Left lung (tissue), 14 donors: ENCODE results near the gene OBP2B. TPM values are rescaled to one million over a fixed set of nuclear protein-coding genes. Genes with fewer than 3 reads are reported as not detected.
A peak's percentile ranks its signal among the peaks of the same experiment; 100 is the strongest.
"Not testable (repeated sequence)": the region's sequence is repeated elsewhere in the genome, so short reads cannot be mapped to it uniquely, and the experiment has no call there.

Source experiments
- ATAC-seq: fragments of 200-7000 bp; cut with Tn5 transposase; one replicate; pipeline ENCODE4 v1.9.1; 2020; ENCODE audit warnings: moderate library complexity
- DNase-seq, 4 donors: peaks; one replicate each; pipeline ENCODE4 v3.0.0-alpha.2; 2013 to 2020
- H3K27ac ChIP-seq, 2 donors: fragments of 200-600 bp; sonication (generic) in 1 of 2; one replicate each; pipeline versions ENCODE4 v1.5.0 to v1.8.0; 2020 to 2021
- H3K27me3 ChIP-seq, 2 donors: fragments of 200-600 bp; sonication (generic) in 1 of 2; one replicate each; pipeline versions ENCODE4 v1.5.0 to v1.8.0; 2020 to 2021
- H3K36me3 ChIP-seq, 2 donors: fragments of 200-600 bp; sonication (generic) in 1 of 2; one replicate each; pipeline versions ENCODE4 v1.5.0 to v1.8.0; 2020 to 2021
- H3K4me1 ChIP-seq, 2 donors: fragments of 200-600 bp; one replicate each; pipeline ENCODE4 v1.8.0; 2021
- H3K4me3 ChIP-seq, 2 donors: fragments of 200-600 bp; sonication (generic) in 1 of 2; one replicate each; pipeline versions ENCODE4 v1.5.0 to v1.8.0; 2020 to 2021; ENCODE audit warnings: mild to moderate bottlenecking in 1 of 2
- H3K9me3 ChIP-seq, 2 donors: fragments of 200-600 bp; sonication (generic) in 1 of 2; one replicate each; pipeline versions ENCODE4 v1.5.0 to v1.8.0; 2020 to 2021
- CTCF ChIP-seq, 2 donors: fragments of 200-600 bp; sonication (generic) in 1 of 2; IDR thresholded peaks; one replicate each; pipeline versions ENCODE4 v1.5.0 to v1.8.0; 2021; ENCODE audit warnings: antibody characterized with exemption in 2 of 2
- intact Hi-C, 2 donors: fragments of 100-400 bp; cut with DNase I; formaldehyde crosslinking; loops; one replicate each; pipeline versions ENCODE4 v1.11.2 to v1.14.2; 2022
- long read RNA-seq, 12 donors: library from polyadenylated mRNA in 2 of 12; unstranded in 2 of 12; transcript quantifications; one replicate each; pipeline ENCODE4 v2.0.0 and lab custom pipeline, GENCODE V29; 2019 to 2026
- polyA plus RNA-seq, 6 donors: library from polyadenylated mRNA; unstranded; fragments of 120-200 nt; gene quantifications; one replicate each; pipeline ENCODE4 v1.2.1, GENCODE V29; 2013; ENCODE audit not compliant: insufficient read length in 6 of 6
- total RNA-seq, 2 donors: library from RNA; stranded (reverse); fragmentation: NEBNext Ultra II Directional; extraction: Animal tissue kit (Norgen Biotek cat#: 25700); gene quantifications; one replicate each; pipeline ENCODE4 v1.2.1, GENCODE V29; 2021
- donor health status: DM: no; HTN: yes; CAD: no.
- donor health status: DM: no; HTN: no; CAD: no.

OBP2B gene
- total RNA-seq (not detected), polyA plus RNA-seq (not detected)
- long read RNA-seq, donor 1 = 0 reads
- long read RNA-seq, donor 2 = 0 reads
- long read RNA-seq, donor 3 = 0 reads
- long read RNA-seq, donor 4 = 0 reads
- long read RNA-seq, donor 5 = 0 reads
- long read RNA-seq, donor 6 = 0 reads
- long read RNA-seq, donor 7 = 0 reads
- long read RNA-seq, donor 8 = 0 reads
- long read RNA-seq, donor 9 = 0 reads
- long read RNA-seq, donor 10 = 0 reads
- long read RNA-seq, donor 11 = 0 reads
- long read RNA-seq, donor 12 = 0 reads

- H3K27ac ChIP-seq, intact Hi-C loops, H3K9me3 ChIP-seq, H3K4me3 ChIP-seq, H3K36me3 ChIP-seq, ATAC-seq, H3K4me1 ChIP-seq: not testable (repeated sequence)
- H3K27me3 ChIP-seq = peaks cover 0 to 53% of the 10 kb centered on the region in 2 donors
- peak in 1 of 4 donors; percentile 40 for DNase-seq
Measured at GRCh38 chr9:133208880-133209300, at the start of gene OBP2B. TSS of gene OBP2B (minus strand) at chr9:133209250. CDS start at chr9:133209199, 51 bp downstream.

GRCh38 chr9:133258061-133259015, 49.3 kb upstream of the OBP2B start:
- no peaks in the 10 kb centered on the region for H3K4me1 ChIP-seq
- no peaks in the 10 kb centered on the region for H3K9me3 ChIP-seq
- ATAC-seq (peak; percentile 20), DNase-seq (no peak)
- intact Hi-C loops = no loop called here
- H3K27ac ChIP-seq = no peak overlapping the region
- TF ChIP-seq CTCF (IDR thresholded peaks at IDR 0.05) = no peak
- no peaks in the 10 kb centered on the region for H3K27me3 ChIP-seq
- no peak overlapping the region for H3K4me3 ChIP-seq
- no peaks in the 10 kb centered on the region for H3K36me3 ChIP-seq

GRCh38 chr9:133257465-133257956, 48.5 kb upstream of the OBP2B start:
- no peaks in the 10 kb centered on the region for H3K36me3 ChIP-seq
- intact Hi-C loops = no loop called here
- H3K27ac ChIP-seq = no peak overlapping the region
- no peak for TF ChIP-seq CTCF (IDR thresholded peaks at IDR 0.05)
- H3K4me1 ChIP-seq = peaks cover 0 to 2% of the 10 kb centered on the region in 2 donors
- DNase-seq (no peak), ATAC-seq (no peak)
- H3K4me3 ChIP-seq = no peak overlapping the region
- no peaks in the 10 kb centered on the region for H3K9me3 ChIP-seq
- no peaks in the 10 kb centered on the region for H3K27me3 ChIP-seq

- no peak for DNase-seq
- H3K36me3 ChIP-seq = no peaks in the 10 kb centered on the region
Measured at GRCh38 chr9:133256686-133257091, 47.6 kb upstream of the OBP2B start.

GRCh38 chr9:133256136-133256461, 47.0 kb upstream of the OBP2B start:
- Histone ChIP-seq H3K9me3 (no peaks in the 10 kb centered on the region), H3K27ac (no peak overlapping the region), H3K4me3 (no peak overlapping the region), H3K4me1 (peaks cover 0 to 6% of the 10 kb centered on the region in 2 donors), H3K36me3 (no peaks in the 10 kb centered on the region), H3K27me3 (no peaks in the 10 kb centered on the region)
- DNase-seq (no peak), ATAC-seq (no peak)
- intact Hi-C loops = no loop called here
- TF ChIP-seq CTCF (IDR thresholded peaks at IDR 0.05) = no peak

More at GRCh38 chr9:133256686-133257091, 47.6 kb upstream of the OBP2B start:
- Histone ChIP-seq H3K27me3 (no peaks in the 10 kb centered on the region), H3K9me3 (no peaks in the 10 kb centered on the region), H3K4me1 (peaks cover 0 to 6% of the 10 kb centered on the region in 2 donors), H3K4me3 (no peak overlapping the region), H3K27ac (no peak overlapping the region)
- intact Hi-C loops = no loop called here
- TF ChIP-seq CTCF (IDR thresholded peaks at IDR 0.05) = no peak
- no peak for ATAC-seq
